Endothelial cell of umbilical vein (primary cell): ENCODE data around the gene DNAAF3. TPM values are rescaled to one million over a fixed set of nuclear protein-coding genes. Genes with fewer than 3 reads are reported as not detected.
A peak's percentile ranks its signal among the peaks of the same experiment; 100 is the strongest.

Source experiments
- BruUV-seq: library from RNA; stranded (reverse); fragments of 400-500 nt; replicated peaks from 2 replicates; lab custom pipeline; 2021; lab: Mats Ljungman, UMichigan
- CTCF ChIA-PET: fragments of 300-600, 350-600 bp; sonication (Branson Sonifier 250); formaldehyde crosslinking; loops from one replicate; lab custom pipeline; 2021; ENCODE audit warnings: antibody characterized with exemption, inconsistent platforms; lab: Charles Lee
- POLR2A ChIA-PET: fragments of 300-600, 350-600 bp; sonication (Branson Sonifier 250); formaldehyde crosslinking; loops from one replicate; lab custom pipeline; 2021; ENCODE audit warnings: antibody characterized with exemption, inconsistent platforms; lab: Charles Lee
- DNase-seq: peaks from one replicate; pipeline ENCODE4 v3.0.0-alpha.2; 2011; ENCODE audit warnings: low read depth, low spot score
- FAIRE-seq: peaks from 2 replicates; lab custom pipeline; 2011; peaks lifted over from hg19 to GRCh38; lab: Jason Lieb, UNC
- H2AFZ ChIP-seq: 2 replicates; pipeline ENCODE4 v1.6.0; 2012; ENCODE audit warnings: low read depth, low read length, control low read depth, inconsistent platforms
- H3K27ac ChIP-seq: 2 replicates; pipeline ENCODE4 v1.5.1; 2011; ENCODE audit warnings: low read depth, mild to moderate bottlenecking, control low read depth, low read length, moderate library complexity; ENCODE audit not compliant: insufficient read depth
- H3K27me3 ChIP-seq, 2 experiments: 2 replicates each; pipeline versions ENCODE4 v1.6.0 to v1.6.1; 2011; ENCODE audit warnings: low read length in 2 of 2, mixed read lengths in 1 of 2; ENCODE audit not compliant: control insufficient read depth in 2 of 2, insufficient read depth in 2 of 2
- H3K36me3 ChIP-seq, 2 experiments: 2 replicates in 1 of 2; 3 replicates in 1 of 2; pipeline ENCODE4 v1.5.1; 2011; ENCODE audit warnings: low read length in 2 of 2, mild to moderate bottlenecking in 1 of 2, moderate library complexity in 1 of 2; ENCODE audit not compliant: control insufficient read depth in 2 of 2, insufficient read depth in 2 of 2; ENCODE audit errors: extremely low read depth in 1 of 2
- H3K4me1 ChIP-seq: 3 replicates; pipeline ENCODE4 v1.5.1; 2011; ENCODE audit warnings: mild to moderate bottlenecking, low read length; ENCODE audit not compliant: control insufficient read depth, insufficient read depth; ENCODE audit errors: extremely low read depth
- H3K4me2 ChIP-seq: 2 replicates; pipeline ENCODE4 v1.6.1; 2011; ENCODE audit warnings: low read length, control low read depth, mixed read lengths; ENCODE audit not compliant: insufficient read depth
- H3K4me3 ChIP-seq, 3 experiments: fragments of 200-600 bp in 1 of 3; sonication (generic), shearing (Covaris generic) in 1 of 3; replicated peaks in 1 of 3; 2 replicates each; pipeline ENCODE4 v1.5.1; 2011 to 2016; ENCODE audit warnings: control low read depth in 3 of 3, low read length in 3 of 3, mild to moderate bottlenecking in 2 of 3, inconsistent platforms in 1 of 3, low read depth in 1 of 3, moderate library complexity in 1 of 3; ENCODE audit not compliant: insufficient read depth in 1 of 3
- H3K79me2 ChIP-seq: 2 replicates; pipeline ENCODE4 v1.6.0; 2012; ENCODE audit warnings: low read length, inconsistent platforms; ENCODE audit not compliant: control insufficient read depth, insufficient read depth
- H3K9ac ChIP-seq: replicated peaks from 2 replicates; pipeline ENCODE3; 2011; ENCODE audit warnings: low read length, control low read depth; ENCODE audit not compliant: insufficient read depth; ENCODE audit errors: extremely low read depth
- H3K9me1 ChIP-seq: replicated peaks from 3 replicates; pipeline ENCODE4 v1.6.0; 2011; ENCODE audit warnings: mild to moderate bottlenecking, low read length; ENCODE audit not compliant: control insufficient read depth, insufficient read depth; ENCODE audit errors: extremely low read depth
- H3K9me3 ChIP-seq: replicated peaks from 2 replicates; pipeline ENCODE4 v1.5.1; 2012; ENCODE audit warnings: low read length, inconsistent platforms; ENCODE audit not compliant: control insufficient read depth, insufficient read depth
- H4K20me1 ChIP-seq: replicated peaks from 2 replicates; pipeline ENCODE3; 2011; ENCODE audit warnings: mild to moderate bottlenecking, low read length; ENCODE audit not compliant: control insufficient read depth, insufficient read depth; ENCODE audit errors: extremely low read depth
- CTCF ChIP-seq, 2 donors: IDR thresholded peaks; 1 replicate in 1 of 2; 2 replicates in 1 of 2; pipeline ENCODE4 v1.5.1; 2011; ENCODE audit warnings: low read length in 2 of 2, mild to moderate bottlenecking in 2 of 2, moderate library complexity in 2 of 2, control low read depth in 1 of 2, inconsistent platforms in 1 of 2, low read depth in 1 of 2; ENCODE audit not compliant: insufficient read depth in 1 of 2; ENCODE audit errors: extremely low read depth in 1 of 2
- EZH2 ChIP-seq: IDR thresholded peaks from 2 replicates; pipeline ENCODE4 v1.6.1; 2012; ENCODE audit warnings: borderline replicate concordance, low read depth, mild to moderate bottlenecking, moderate library complexity, low read length, inconsistent platforms; ENCODE audit not compliant: severe bottlenecking
- FOS ChIP-seq: IDR thresholded peaks from 2 replicates; pipeline ENCODE4 v1.6.1; 2011; ENCODE audit warnings: mild to moderate bottlenecking, low read length, moderate library complexity, borderline replicate concordance; ENCODE audit not compliant: insufficient read depth
- GATA2 ChIP-seq: IDR thresholded peaks from 2 replicates; pipeline ENCODE4 v1.7.0; 2011; ENCODE audit warnings: low read depth, mild to moderate bottlenecking, moderate library complexity, mixed read lengths, low read length; ENCODE audit not compliant: insufficient read length, insufficient read depth
- JUN ChIP-seq: IDR thresholded peaks from 2 replicates; pipeline ENCODE4 v1.6.1; 2011; ENCODE audit warnings: borderline replicate concordance, low read depth; ENCODE audit not compliant: insufficient read length, insufficient read depth
- MAX ChIP-seq: IDR thresholded peaks from 2 replicates; pipeline ENCODE4 v1.6.1; 2011; ENCODE audit not compliant: insufficient read depth, insufficient read length
- MYC ChIP-seq: IDR thresholded peaks from one replicate; pipeline ENCODE4 v1.6.1; 2011; ENCODE audit warnings: mild to moderate bottlenecking, low read depth, low read length
- POLR2A ChIP-seq: IDR thresholded peaks from 2 replicates; pipeline ENCODE4 v1.6.1; 2012; ENCODE audit warnings: low read depth, mild to moderate bottlenecking, control low read depth, low read length
- POLR2AphosphoS5 ChIP-seq: IDR thresholded peaks from 2 replicates; pipeline ENCODE4 v1.6.1; 2012; ENCODE audit warnings: low read depth, mild to moderate bottlenecking, control low read depth, low read length, moderate library complexity; ENCODE audit not compliant: insufficient read depth
- dilution Hi-C: fragments of 300-500 bp; cut with MboI; formaldehyde crosslinking; loops from one replicate; pipeline ENCODE4 v1.15.0; 2019; ENCODE audit warnings: low sequenced_read_pairs; ENCODE audit not compliant: extremely low pct_ligation_motif_present
- intact Hi-C: fragments of 100-400 bp; cut with micrococcal nuclease; formaldehyde crosslinking; loops from one replicate; pipeline ENCODE4 v1.10.0; 2022
- polyA plus RNA-seq, 4 experiments: library from polyadenylated mRNA; depleted of rRNA in 3 of 4; stranded (reverse) in 3 of 4; unstranded in 1 of 4; fragments of >200 nt; gene quantifications; 2 replicates each; pipeline versions ENCODE4 v1.2.1 to v1.2.3, GENCODE V29; 2011 to 2012; ENCODE audit warnings: missing spikeins in 1 of 4
- total RNA-seq: library from RNA; stranded (reverse); gene quantifications from 2 replicates; pipeline ENCODE4 v1.2.3, GENCODE V29; 2021

Gene DNAAF3
- total and polyA plus RNA-seq, 2 donors (not counting 3 experiments of a cell fraction or from before 2014, with no cell fraction given): 0.62 to 0.75 TPM

- no peak for FAIRE-seq
- Histone ChIP-seq H3K79me2 (no peaks in the 10 kb centered on the region), H4K20me1 (no peaks in the 10 kb centered on the region), H3K27me3 (no peaks in the 10 kb centered on the region), H3K9ac (no peak within 1 kb of the TSS), H3K4me3 (no peak within 1 kb of the TSS), H3K9me3 (no peaks in the 10 kb centered on the region), H2AFZ (peak within 1 kb of the TSS; percentile 8), H3K9me1 (no peaks in the 10 kb centered on the region), H3K4me1 (peaks cover 24% of the 10 kb centered on the region), H3K36me3 (no peaks in the 10 kb centered on the region), H3K4me2 (no peak within 1 kb of the TSS), H3K27ac (peak within 1 kb of the TSS; percentile 49)
- CTCF ChIA-PET: no interaction called here
- intact Hi-C loops: no loop called here
- dilution Hi-C loops: no loop called here
- TF ChIP-seq FOS (no peak), MYC (no peak), GATA2 (no peak), EZH2 (no peak), CTCF (IDR thresholded peaks at IDR 0.05; ENCODE audit: extremely low read depth in 1 of 2, insufficient read depth in 1 of 2, low read depth in 1 of 2, low read length in 2 of 2) (no peak), POLR2AphosphoS5 (no peak), POLR2A (no peak), MAX (no peak), JUN (no peak)
- POLR2A ChIA-PET: no interaction called here
- BruUV-seq: no TSS peak
- no peak for DNase-seq
These were observed 42.7 kb upstream of the DNAAF3 start, which contains the start of gene PTPRH for GRCh38 chr19:55208880-55209692. Gene PTPRH (minus strand): TSS chr19:55209501. CDS start chr19:55209433, 68 bp downstream.
